ENCODE data around the gene PTTG1IP.
A peak's percentile ranks its signal among the peaks of the same experiment; 100 is the strongest.

Gene PTTG1IP

GRCh38 chr21:44845418-44846223, 27.9 kb downstream of the PTTG1IP start:
- peak overlapping the region; percentile 45 for H3K4me3 ChIP-seq (ENCODE audit: insufficient read depth, low read depth, low read length, poor library complexity, severe bottlenecking)
- H3K4me1 ChIP-seq (ENCODE audit: control insufficient read depth, insufficient read depth, low read length, poor library complexity, severe bottlenecking) = peaks cover 16% of the 10 kb centered on the region
- peak; percentile 18 to 40 (median 24) for DNase-seq
- H3K36me3 ChIP-seq (ENCODE audit: control insufficient read depth, insufficient read depth, low read length) = peaks cover 16% of the 10 kb centered on the region
- H3K9me3 ChIP-seq (ENCODE audit: control insufficient read depth, low read length) = no peaks in the 10 kb centered on the region
- H3K27me3 ChIP-seq (replicated peaks; ENCODE audit: control insufficient read depth, insufficient read depth, low read length, poor library complexity, severe bottlenecking) = no peaks in the 10 kb centered on the region
- H3K27ac ChIP-seq (ENCODE audit: insufficient read depth, low read length, poor library complexity, severe bottlenecking) = peak overlapping the region; percentile 11

GRCh38 chr21:44844256-44844655, 29.2 kb downstream of the PTTG1IP start:
- Histone ChIP-seq H3K4me1 (ENCODE audit: control insufficient read depth, insufficient read depth, low read length, poor library complexity, severe bottlenecking) (peaks cover 16% of the 10 kb centered on the region), H3K27me3 (replicated peaks; ENCODE audit: control insufficient read depth, insufficient read depth, low read length, poor library complexity, severe bottlenecking) (no peaks in the 10 kb centered on the region), H3K36me3 (ENCODE audit: control insufficient read depth, insufficient read depth, low read length) (peaks cover 2% of the 10 kb centered on the region), H3K4me3 (ENCODE audit: insufficient read depth, low read depth, low read length, poor library complexity, severe bottlenecking) (no peak overlapping the region), H3K9me3 (ENCODE audit: control insufficient read depth, low read length) (no peaks in the 10 kb centered on the region), H3K27ac (ENCODE audit: insufficient read depth, low read length, poor library complexity, severe bottlenecking) (no peak overlapping the region)
- no peak for DNase-seq

GRCh38 chr21:44842721-44843445, 30.6 kb downstream of the PTTG1IP start:
- Histone ChIP-seq H3K4me3 (ENCODE audit: insufficient read depth, low read depth, low read length, poor library complexity, severe bottlenecking) (no peak overlapping the region), H3K4me1 (ENCODE audit: control insufficient read depth, insufficient read depth, low read length, poor library complexity, severe bottlenecking) (peaks cover 16% of the 10 kb centered on the region), H3K36me3 (ENCODE audit: control insufficient read depth, insufficient read depth, low read length) (no peaks in the 10 kb centered on the region), H3K27ac (ENCODE audit: insufficient read depth, low read length, poor library complexity, severe bottlenecking) (no peak overlapping the region), H3K9me3 (ENCODE audit: control insufficient read depth, low read length) (no peaks in the 10 kb centered on the region), H3K27me3 (replicated peaks; ENCODE audit: control insufficient read depth, insufficient read depth, low read length, poor library complexity, severe bottlenecking) (no peaks in the 10 kb centered on the region)
- no peak for DNase-seq

- DNase-seq = no peak
- no peaks in the 10 kb centered on the region for H3K27me3 ChIP-seq (replicated peaks; ENCODE audit: control insufficient read depth, insufficient read depth, low read length, poor library complexity, severe bottlenecking)
- H3K4me3 ChIP-seq (ENCODE audit: insufficient read depth, low read depth, low read length, poor library complexity, severe bottlenecking) = no peak overlapping the region
- H3K9me3 ChIP-seq (ENCODE audit: control insufficient read depth, low read length) = no peaks in the 10 kb centered on the region
- peaks cover 16% of the 10 kb centered on the region for H3K4me1 ChIP-seq (ENCODE audit: control insufficient read depth, insufficient read depth, low read length, poor library complexity, severe bottlenecking)
- H3K27ac ChIP-seq (ENCODE audit: insufficient read depth, low read length, poor library complexity, severe bottlenecking) = no peak overlapping the region
- no peaks in the 10 kb centered on the region for H3K36me3 ChIP-seq (ENCODE audit: control insufficient read depth, insufficient read depth, low read length)
These were observed 31.4 kb downstream of the PTTG1IP start for GRCh38 chr21:44842087-44842486.

DNA sequence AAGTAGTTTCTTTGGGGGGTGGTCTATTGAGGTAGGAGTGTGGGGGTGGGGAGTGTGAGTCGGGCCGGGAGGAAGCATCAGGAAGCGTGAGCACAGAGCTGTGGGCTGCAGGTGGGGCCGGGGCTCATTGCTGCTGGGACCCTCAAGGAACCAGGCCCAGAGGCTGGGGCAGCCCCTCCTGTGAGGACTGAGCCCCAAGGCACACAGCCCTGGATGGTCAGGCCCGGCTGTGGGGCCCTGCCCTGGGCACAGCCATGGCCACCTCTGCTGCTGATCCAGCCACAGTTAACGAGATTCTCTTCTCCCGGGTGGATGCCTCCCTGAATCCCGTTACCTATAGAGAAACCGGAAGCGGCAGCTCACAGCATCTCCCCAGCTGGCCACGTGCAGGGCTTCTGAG, 32.7 kb downstream of the PTTG1IP start:
- Histone ChIP-seq H3K27ac (ENCODE audit: insufficient read depth, low read length, poor library complexity, severe bottlenecking) (no peak overlapping the region), H3K36me3 (ENCODE audit: control insufficient read depth, insufficient read depth, low read length) (no peaks in the 10 kb centered on the region), H3K4me3 (ENCODE audit: insufficient read depth, low read depth, low read length, poor library complexity, severe bottlenecking) (no peak overlapping the region), H3K9me3 (ENCODE audit: control insufficient read depth, low read length) (no peaks in the 10 kb centered on the region), H3K27me3 (replicated peaks; ENCODE audit: control insufficient read depth, insufficient read depth, low read length, poor library complexity, severe bottlenecking) (no peaks in the 10 kb centered on the region), H3K4me1 (ENCODE audit: control insufficient read depth, insufficient read depth, low read length, poor library complexity, severe bottlenecking) (peaks cover 7% of the 10 kb centered on the region)
- DNase-seq = no peak

DNA sequence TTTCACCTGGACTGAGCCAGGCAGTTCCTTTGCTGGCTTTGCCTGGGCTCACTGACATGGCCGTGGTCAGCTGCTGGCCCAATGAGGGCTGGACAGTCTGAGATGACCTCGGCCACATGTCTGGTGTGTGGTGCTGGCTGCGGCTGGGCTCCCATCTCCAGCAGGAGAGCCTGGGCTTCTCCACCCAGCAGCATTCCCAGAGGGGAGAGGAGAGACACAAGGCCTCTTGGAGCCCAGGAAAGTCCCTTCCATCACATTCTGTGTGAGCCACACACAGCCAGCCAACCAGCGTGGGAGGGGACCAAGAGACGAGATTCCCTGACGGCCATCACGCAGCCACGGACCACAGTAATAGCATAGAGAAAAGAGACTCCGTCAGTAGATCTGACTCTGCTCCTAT, 34.5 kb downstream of the PTTG1IP start:
- Histone ChIP-seq H3K9me3 (ENCODE audit: control insufficient read depth, low read length) (no peaks in the 10 kb centered on the region), H3K27ac (ENCODE audit: insufficient read depth, low read length, poor library complexity, severe bottlenecking) (no peak overlapping the region), H3K27me3 (replicated peaks; ENCODE audit: control insufficient read depth, insufficient read depth, low read length, poor library complexity, severe bottlenecking) (no peaks in the 10 kb centered on the region), H3K4me1 (ENCODE audit: control insufficient read depth, insufficient read depth, low read length, poor library complexity, severe bottlenecking) (no peaks in the 10 kb centered on the region), H3K36me3 (ENCODE audit: control insufficient read depth, insufficient read depth, low read length) (no peaks in the 10 kb centered on the region), H3K4me3 (ENCODE audit: insufficient read depth, low read depth, low read length, poor library complexity, severe bottlenecking) (no peak overlapping the region)
- DNase-seq = no peak

- H3K27me3 ChIP-seq (replicated peaks; ENCODE audit: control insufficient read depth, insufficient read depth, low read length, poor library complexity, severe bottlenecking) = no peaks in the 10 kb centered on the region
- no peaks in the 10 kb centered on the region for H3K4me1 ChIP-seq (ENCODE audit: control insufficient read depth, insufficient read depth, low read length, poor library complexity, severe bottlenecking)
- DNase-seq = no peak
- no peaks in the 10 kb centered on the region for H3K9me3 ChIP-seq (ENCODE audit: control insufficient read depth, low read length)
- no peak overlapping the region for H3K4me3 ChIP-seq (ENCODE audit: insufficient read depth, low read depth, low read length, poor library complexity, severe bottlenecking)
- H3K27ac ChIP-seq (ENCODE audit: insufficient read depth, low read length, poor library complexity, severe bottlenecking) = no peak overlapping the region
- no peaks in the 10 kb centered on the region for H3K36me3 ChIP-seq (ENCODE audit: control insufficient read depth, insufficient read depth, low read length)
These were observed 35.2 kb downstream of the PTTG1IP start for GRCh38 chr21:44838039-44838895.

DNA sequence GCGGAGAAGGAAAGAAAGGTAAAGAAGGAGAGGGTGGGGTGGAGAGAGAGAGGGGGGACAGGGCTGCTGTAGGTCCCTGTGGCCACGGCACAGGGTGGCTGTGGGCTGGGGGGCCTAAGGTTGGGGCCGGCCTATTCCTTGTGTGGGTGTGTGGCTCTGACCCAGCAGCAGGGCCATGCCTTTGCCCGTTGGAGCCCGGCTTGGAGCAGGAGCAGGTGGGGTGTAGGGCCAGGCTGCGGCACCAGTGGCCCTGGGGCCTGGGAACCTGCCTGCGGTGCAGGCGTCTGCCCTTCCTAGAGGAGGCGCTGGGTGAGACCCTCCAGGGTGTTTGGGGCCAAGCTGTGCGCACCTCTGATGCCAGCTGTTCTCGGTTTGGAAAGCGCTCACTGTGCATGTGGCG, 36.0 kb downstream of the PTTG1IP start:
- Histone ChIP-seq H3K9me3 (ENCODE audit: control insufficient read depth, low read length) (no peaks in the 10 kb centered on the region), H3K27me3 (replicated peaks; ENCODE audit: control insufficient read depth, insufficient read depth, low read length, poor library complexity, severe bottlenecking) (no peaks in the 10 kb centered on the region), H3K27ac (ENCODE audit: insufficient read depth, low read length, poor library complexity, severe bottlenecking) (no peak overlapping the region), H3K36me3 (ENCODE audit: control insufficient read depth, insufficient read depth, low read length) (no peaks in the 10 kb centered on the region), H3K4me3 (ENCODE audit: insufficient read depth, low read depth, low read length, poor library complexity, severe bottlenecking) (no peak overlapping the region), H3K4me1 (ENCODE audit: control insufficient read depth, insufficient read depth, low read length, poor library complexity, severe bottlenecking) (no peaks in the 10 kb centered on the region)
- no peak for DNase-seq

DNA sequence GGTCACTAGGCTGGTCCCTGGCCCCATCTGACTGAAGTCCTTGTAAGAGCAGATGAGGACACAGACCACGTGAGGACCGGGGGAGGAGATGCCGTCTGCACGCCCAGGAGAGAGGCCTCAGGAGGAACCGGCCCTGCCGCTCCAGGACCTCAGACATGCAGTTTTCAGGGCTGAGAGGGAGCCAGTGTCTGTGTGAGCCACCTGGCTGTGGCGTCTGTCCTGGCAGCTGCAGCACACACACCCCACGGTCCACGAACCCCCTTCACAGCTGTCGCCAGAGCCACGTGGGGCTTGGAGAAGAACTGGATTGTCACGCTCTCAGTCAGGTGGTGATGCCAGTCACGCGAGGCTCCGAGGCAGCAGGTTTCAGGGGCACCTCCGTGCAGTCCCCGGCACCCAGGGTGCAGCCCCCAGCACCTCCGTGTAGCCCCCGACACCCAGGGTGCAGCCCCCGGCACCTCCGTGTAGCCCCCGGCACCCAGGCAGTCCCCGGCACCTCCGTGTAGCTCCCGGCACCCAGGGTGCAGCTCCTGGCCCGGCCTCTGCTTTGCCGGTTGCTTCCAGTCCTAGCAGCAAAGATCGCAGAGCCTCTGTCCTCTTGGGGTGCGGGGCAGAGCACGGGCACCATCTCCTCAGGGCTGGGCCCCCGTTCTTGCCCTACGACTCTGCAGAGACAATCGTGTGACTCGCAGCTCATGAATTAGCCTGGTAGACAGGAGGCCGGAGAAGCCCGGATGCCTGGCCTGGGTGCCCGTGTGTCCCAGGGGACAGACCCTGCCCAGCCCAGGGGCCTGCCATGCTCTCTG, 36.6 kb downstream of the PTTG1IP start:
- H3K36me3 ChIP-seq (ENCODE audit: control insufficient read depth, insufficient read depth, low read length) = no peaks in the 10 kb centered on the region
- H3K27me3 ChIP-seq (replicated peaks; ENCODE audit: control insufficient read depth, insufficient read depth, low read length, poor library complexity, severe bottlenecking) = no peaks in the 10 kb centered on the region
- H3K4me1 ChIP-seq (ENCODE audit: control insufficient read depth, insufficient read depth, low read length, poor library complexity, severe bottlenecking) = no peaks in the 10 kb centered on the region
- no peak overlapping the region for H3K27ac ChIP-seq (ENCODE audit: insufficient read depth, low read length, poor library complexity, severe bottlenecking)
- DNase-seq = no peak
- no peak overlapping the region for H3K4me3 ChIP-seq (ENCODE audit: insufficient read depth, low read depth, low read length, poor library complexity, severe bottlenecking)
- H3K9me3 ChIP-seq (ENCODE audit: control insufficient read depth, low read length) = no peaks in the 10 kb centered on the region

Measured in effector memory CD4-positive, alpha-beta T cell (primary cell).